K562 (cell line): ENCODE results near the gene MICOS13. TPM values are rescaled to one million over a fixed set of nuclear protein-coding genes. Genes with fewer than 3 reads are reported as not detected.

Experiments used
- CBX3 ChIP-seq, 2 experiments: IDR thresholded peaks; 1 replicate in 1 of 2; 2 replicates in 1 of 2; pipeline ENCODE4 v1.6.1; 2012; ENCODE audit warnings: inconsistent platforms in 2 of 2, low read length in 2 of 2, borderline replicate concordance in 1 of 2, control low read depth in 1 of 2
- CHD4 ChIP-seq: fragments of 200-600 bp; sonication (generic); IDR thresholded peaks from 3 replicates; pipeline ENCODE4 v1.6.1; 2012; ENCODE audit warnings: low read depth, mild to moderate bottlenecking, mixed read lengths, low read length, inconsistent platforms; ENCODE audit not compliant: insufficient read depth, insufficient replicate concordance, poor library complexity, severe bottlenecking
- CXXC5 ChIP-seq: fragments of 250-450 bp; sonication (Bioruptor Pico); IDR thresholded peaks from 2 replicates; pipeline ENCODE4 v1.8.0; 2022; ENCODE audit warnings: inconsistent platforms, mild to moderate bottlenecking, moderate library complexity
- E2F4 ChIP-seq: sonication (generic); formaldehyde crosslinking; IDR thresholded peaks from 2 replicates; pipeline ENCODE4 v1.8.0; 2022; ENCODE audit warnings: mild to moderate bottlenecking, low read depth, missing genetic modification reagents
- ERF ChIP-seq: fragments of 450-650 bp; formaldehyde crosslinking; IDR thresholded peaks from 2 replicates; pipeline ENCODE4 v1.4.0; 2020; ENCODE audit warnings: mild to moderate bottlenecking, mixed read lengths
- ETS2 ChIP-seq: IDR thresholded peaks from 2 replicates; pipeline ENCODE4 v1.6.1; 2016; ENCODE audit warnings: borderline replicate concordance, missing genetic modification characterization, mild to moderate bottlenecking, moderate library complexity, missing compliant biosample characterization; ENCODE audit not compliant: poor library complexity, severe bottlenecking
- FOXA3 ChIP-seq, 2 experiments: fragments of 450-650 bp in 1 of 2; sonication (generic) in 1 of 2; formaldehyde crosslinking; IDR thresholded peaks in 1 of 2; conservative IDR thresholded peaks in 1 of 2; 2 replicates each; pipeline versions ENCODE4 v1.4.0 to v1.8.0; 2020 to 2022; ENCODE audit warnings: mild to moderate bottlenecking in 2 of 2, missing genetic modification reagents in 1 of 2
- FOXJ2 ChIP-seq: fragments of 200-800 bp; sonication (Bioruptor generic); IDR thresholded peaks from 2 replicates; pipeline ENCODE4 v1.6.1; 2016; ENCODE audit warnings: missing genetic modification characterization, missing compliant biosample characterization
- L3MBTL2 ChIP-seq: fragments of 450-650 bp; IDR thresholded peaks from 2 replicates; pipeline ENCODE4 v1.6.1; 2016; ENCODE audit warnings: mild to moderate bottlenecking, moderate library complexity
- MAFK ChIP-seq: IDR thresholded peaks from 2 replicates; pipeline ENCODE4 v1.6.1; 2011; ENCODE audit warnings: low read length, improper control_type of control experiment
- MTF1 ChIP-seq: fragments of 250-450 bp; sonication (Bioruptor Pico); IDR thresholded peaks from 2 replicates; pipeline ENCODE4 v1.9.0; 2021; ENCODE audit warnings: moderate library complexity, mild to moderate bottlenecking, inconsistent platforms, borderline replicate concordance
- NONO ChIP-seq, 2 experiments: fragments of 200-400 bp in 1 of 2; fragments of 450-650 bp in 1 of 2; formaldehyde crosslinking in 1 of 2; IDR thresholded peaks; 2 replicates each; pipeline ENCODE4 v1.6.1; 2017; ENCODE audit warnings: low read depth in 2 of 2, mild to moderate bottlenecking in 2 of 2, moderate library complexity in 2 of 2, low read length in 1 of 2
- POLR3A ChIP-seq: IDR thresholded peaks from 2 replicates; pipeline ENCODE4 v1.6.1; 2011; ENCODE audit warnings: borderline replicate concordance, mild to moderate bottlenecking, moderate library complexity; ENCODE audit not compliant: insufficient read length, insufficient read depth; ENCODE audit errors: extremely low read depth
- PTTG1 ChIP-seq: fragments of 450-650 bp; IDR thresholded peaks from 2 replicates; pipeline ENCODE4 v1.6.1; 2016; ENCODE audit warnings: low read depth, mild to moderate bottlenecking, missing genetic modification characterization, missing compliant biosample characterization
- SIRT6 ChIP-seq: IDR thresholded peaks from one replicate; pipeline ENCODE4 v1.6.1; 2012; ENCODE audit warnings: low read depth, mild to moderate bottlenecking, control low read depth, inconsistent platforms, low read length, moderate library complexity
- SMARCA4 ChIP-seq: fragments of 450-650 bp; IDR thresholded peaks from 2 replicates; pipeline ENCODE4 v1.6.1; 2016
- SREBF1 ChIP-seq: fragments of 150-350 bp; IDR thresholded peaks from 2 replicates; pipeline ENCODE4 v1.6.1; 2014; ENCODE audit warnings: antibody characterized with exemption, low read depth, low read length, borderline replicate concordance
- TRIM25 ChIP-seq: fragments of 450-650 bp; IDR thresholded peaks from 2 replicates; pipeline ENCODE4 v1.7.0; 2016; ENCODE audit warnings: borderline replicate concordance
- XRCC5 ChIP-seq: fragments of 200-400 bp; formaldehyde crosslinking; IDR thresholded peaks from 2 replicates; pipeline ENCODE4 v1.6.1; 2017; ENCODE audit warnings: low read depth, mild to moderate bottlenecking, low read length
- ZC3H4 ChIP-seq: sonication (generic); formaldehyde crosslinking; IDR thresholded peaks from 2 replicates; pipeline ENCODE4 v1.9.0; 2021; ENCODE audit warnings: missing genetic modification reagents, borderline replicate concordance
- ZNF121 ChIP-seq: sonication (generic); formaldehyde crosslinking; conservative IDR thresholded peaks from 2 replicates; pipeline ENCODE4 v1.8.0; 2022; ENCODE audit warnings: missing genetic modification reagents
- ZNF197 ChIP-seq: fragments of 200-800 bp; sonication (Bioruptor generic); IDR thresholded peaks from 2 replicates; pipeline ENCODE4 v1.6.1; 2016; ENCODE audit warnings: low read depth, missing genetic modification characterization, missing compliant biosample characterization
- ZNF518B ChIP-seq: fragments of 250-450 bp; sonication (Bioruptor Pico); IDR thresholded peaks from 2 replicates; pipeline ENCODE4 v1.5.0; 2021; ENCODE audit warnings: mild to moderate bottlenecking, moderate library complexity
- polyA plus RNA-seq, 8 experiments: library from polyadenylated mRNA; depleted of rRNA in 4 of 8; stranded (reverse) in 5 of 8; unstranded in 3 of 8; fragments of >200 nt; fragmentation: Nextera tagmentation in 2 of 8; fragmentation: Illumina TruSeq in 1 of 8; extraction: Ambion mirVana in 2 of 8; extraction: Trizol in 1 of 8; gene quantifications; 2 replicates each; pipeline versions ENCODE4 v1.2.1 to v1.2.3, GENCODE V29; 2011 to 2014; ENCODE audit warnings: inconsistent platforms in 1 of 8, missing spikeins in 1 of 8
- total RNA-seq, 7 experiments: library from RNA; depleted of rRNA in 6 of 7; stranded (reverse); fragments of >200 nt in 6 of 7; fragmentation: Illumina TruSeq in 2 of 7; extraction: Trizol in 2 of 7; gene quantifications; 2 replicates each; pipeline versions ENCODE4 v1.2.1 to v1.2.3, GENCODE V29; 2011 to 2021; ENCODE audit warnings: low replicate concordance in 1 of 7

Gene MICOS13
- total and polyA plus RNA-seq, 9 of the 15 experiments (the other 6 are each of a cell fraction or from before 2014, with no cell fraction given): 15.5 to 220 (median 49.4) TPM

- no peak for TF ChIP-seq E2F4
- no peak for TF ChIP-seq ZNF197 (CRISPR knock-in tag)
- TF ChIP-seq CHD4: no peak
- no peak for TF ChIP-seq ETS2
- TF ChIP-seq MAFK: no peak
- TF ChIP-seq SREBF1: no peak
- no peak for TF ChIP-seq XRCC5
- TF ChIP-seq SMARCA4: no peak
- no peak for TF ChIP-seq ZC3H4 (CRISPR knock-in tag)
- no peak for TF ChIP-seq MTF1 (CRISPR knock-in tag)
- TF ChIP-seq TRIM25: 0 out of 2 replicates have a peak, but pooled peaks have one; percentile 39
- TF ChIP-seq FOXA3 (CRISPR knock-in tag; conservative IDR thresholded peaks at IDR 0.05 in 1 of 2, IDR thresholded peaks at IDR 0.05 in 1 of 2): no peak; a peak in 1 of 4 replicates
- no peak for TF ChIP-seq PTTG1 (tag)
- TF ChIP-seq L3MBTL2: no peak
- TF ChIP-seq POLR3A: no peak
- no peak for TF ChIP-seq SIRT6
- no peak for TF ChIP-seq ZNF518B
- TF ChIP-seq ZNF121: no peak
- no peak for TF ChIP-seq NONO (IDR thresholded peaks at IDR 0.05; ENCODE audit: low read depth in 2 of 2, low read length in 1 of 2)
- no peak for TF ChIP-seq CXXC5 (CRISPR knock-in tag)
- TF ChIP-seq CBX3 (IDR thresholded peaks at IDR 0.05; ENCODE audit: borderline replicate concordance in 1 of 2, low read length in 2 of 2): no peak
- TF ChIP-seq FOXJ2 (tag): no peak
- TF ChIP-seq ERF: 0 out of 2 replicates have a peak, but pooled peaks have one; percentile 21
These were observed 256 bp downstream of the MICOS13 start (continued) for GRCh38 chr19:5680084-5680436.
